ENCODE results near the gene ZNF574. TPM values are rescaled to one million over a fixed set of nuclear protein-coding genes. Genes with fewer than 3 reads are reported as not detected.

ZNF574 gene
- total and polyA plus RNA-seq, 11 donors, result 5.1 to 17.7 (median 8.7) TPM

DNA sequence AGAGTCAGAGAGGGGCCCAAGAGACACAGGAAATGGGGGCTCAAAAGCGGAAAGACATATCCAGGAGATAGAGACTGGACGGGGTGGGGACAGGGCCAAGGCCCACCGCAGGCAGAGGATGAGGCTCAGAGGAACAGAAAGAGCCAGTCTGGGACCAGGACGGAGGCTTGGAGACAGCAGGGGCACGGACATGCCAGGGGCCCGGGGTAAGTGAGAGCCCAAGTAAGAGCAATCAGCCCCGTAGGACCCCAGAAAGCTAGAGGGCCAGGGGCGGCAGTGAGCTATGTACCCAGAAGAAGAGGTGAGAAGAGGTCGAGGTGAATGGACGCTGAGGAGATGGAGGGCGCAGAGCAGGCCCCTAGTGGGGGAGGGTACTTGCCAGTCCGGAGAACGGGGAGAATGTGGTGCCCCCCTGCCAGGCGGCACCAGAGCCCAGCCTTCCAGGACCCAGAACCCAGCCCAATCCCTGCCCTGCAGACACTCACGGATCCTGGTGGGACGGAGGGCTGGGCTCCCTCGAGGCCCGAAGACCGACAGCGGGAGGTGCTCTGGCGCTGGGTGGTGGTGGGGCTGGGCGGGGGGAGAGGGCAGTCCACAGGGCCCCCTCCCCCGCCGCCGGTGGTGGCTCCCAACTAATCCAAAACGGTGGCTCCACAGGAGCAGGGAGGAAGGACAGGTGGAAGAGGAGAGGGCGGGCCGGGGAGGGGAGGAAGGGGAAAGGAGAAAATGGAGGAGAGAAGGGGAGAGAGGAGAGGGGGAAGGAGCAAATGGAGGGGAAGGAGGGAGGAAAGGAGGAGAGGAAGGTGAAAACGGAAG is 7.0 kb upstream of the ZNF574 start:
- DNase-seq, result peak in 1 of 5 donors; percentile 57
- no peaks in the 10 kb centered on the region for H3K9me3 ChIP-seq
- peaks cover 0 to 45% (median 13%) of the 10 kb centered on the region in 9 donors for H3K27me3 ChIP-seq
- intact Hi-C loops (cut with DNase I), result no loop called here
- H3K4me1 ChIP-seq, result peaks cover 0 to 12% (median 0%) of the 10 kb centered on the region in 12 donors
- no peak for ATAC-seq
- H3K36me3 ChIP-seq, result no peaks in the 10 kb centered on the region
- peak overlapping the region in 2 of 12 donors; percentile 53 to 85 for H3K27ac ChIP-seq
- peak overlapping the region in 7 of 12 donors; percentile 28 to 57 (median 37) for H3K4me3 ChIP-seq
- WGBS, 4 donors, result 23 to 47% (median 27%) methylated on average over 21 to 29 of the region's 29 CpGs
- TF ChIP-seq, protein P1, sequence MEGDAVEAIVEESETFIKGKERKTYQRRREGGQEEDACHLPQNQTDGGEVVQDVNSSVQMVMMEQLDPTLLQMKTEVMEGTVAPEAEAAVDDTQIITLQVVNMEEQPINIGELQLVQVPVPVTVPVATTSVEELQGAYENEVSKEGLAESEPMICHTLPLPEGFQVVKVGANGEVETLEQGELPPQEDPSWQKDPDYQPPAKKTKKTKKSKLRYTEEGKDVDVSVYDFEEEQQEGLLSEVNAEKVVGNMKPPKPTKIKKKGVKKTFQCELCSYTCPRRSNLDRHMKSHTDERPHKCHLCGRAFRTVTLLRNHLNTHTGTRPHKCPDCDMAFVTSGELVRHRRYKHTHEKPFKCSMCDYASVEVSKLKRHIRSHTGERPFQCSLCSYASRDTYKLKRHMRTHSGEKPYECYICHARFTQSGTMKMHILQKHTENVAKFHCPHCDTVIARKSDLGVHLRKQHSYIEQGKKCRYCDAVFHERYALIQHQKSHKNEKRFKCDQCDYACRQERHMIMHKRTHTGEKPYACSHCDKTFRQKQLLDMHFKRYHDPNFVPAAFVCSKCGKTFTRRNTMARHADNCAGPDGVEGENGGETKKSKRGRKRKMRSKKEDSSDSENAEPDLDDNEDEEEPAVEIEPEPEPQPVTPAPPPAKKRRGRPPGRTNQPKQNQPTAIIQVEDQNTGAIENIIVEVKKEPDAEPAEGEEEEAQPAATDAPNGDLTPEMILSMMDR (IDR thresholded peaks at IDR 0.05), result no peak
- no peak for TF ChIP-seq POLR2A (IDR thresholded peaks at IDR 0.05)

- ATAC-seq, result peak in 3 of 4 donors; percentile 31 to 43 (median 35)
- Histone ChIP-seq H3K4me1 (peaks cover 0 to 15% (median under 1%) of the 10 kb centered on the region in 12 donors), H3K4me3 (peak within 1 kb of the TSS in 11 of 12 donors; percentile 13 to 57 (median 37)), H3K27ac (peak within 1 kb of the TSS in 4 of 12 donors; percentile 17 to 85 (median 38)), H3K9me3 (no peaks in the 10 kb centered on the region), H3K27me3 (peaks cover 0 to 43% (median 13%) of the 10 kb centered on the region in 9 donors), H3K36me3 (no peaks in the 10 kb centered on the region)
- TF ChIP-seq POLR2A (IDR thresholded peaks at IDR 0.05), result no peak
- TF ChIP-seq, protein P1 (IDR thresholded peaks at IDR 0.05), result no peak
- peak in 1 of 5 donors; percentile 67 for DNase-seq
- 11 to 19% (median 13%) methylated on average over 26 to 29 of the region's 29 CpGs for WGBS, 4 donors
- intact Hi-C loops (cut with DNase I), result no loop called here
These were observed 6.2 kb upstream of the ZNF574 start, which contains the start of gene GRIK5 for GRCh38 chr19:42069619-42070351. TSS of gene GRIK5 (minus strand) at chr19:42070206. CDS start at chr19:42065770, 4,436 bp downstream.

GRCh38 chr19:42071247-42071646 is 4.7 kb upstream of the ZNF574 start:
- Histone ChIP-seq H3K36me3 (no peaks in the 10 kb centered on the region), H3K27ac (no peak overlapping the region), H3K4me1 (peaks cover 0 to 20% (median 5%) of the 10 kb centered on the region in 12 donors), H3K9me3 (no peaks in the 10 kb centered on the region), H3K27me3 (peaks cover 0 to 28% (median 13%) of the 10 kb centered on the region in 9 donors), H3K4me3 (no peak overlapping the region)
- DNase-seq, result peak in 2 of 5 donors; percentile 5 to 41
- WGBS, 4 donors, result 93 to 95% (median 93%) methylated on average over 12 of the region's 12 CpGs
- no peak for TF ChIP-seq POLR2A (IDR thresholded peaks at IDR 0.05)
- TF ChIP-seq, protein P1 (IDR thresholded peaks at IDR 0.05), result no peak
- no peak for ATAC-seq
- intact Hi-C loops (cut with DNase I), result no loop called here
